ENCODE data around the gene EXOC6.
A peak's percentile ranks its signal among the peaks of the same experiment; 100 is the strongest.

EXOC6 gene

GRCh38 chr10:92848441-92849233 is at the start of gene EXOC6:
Gene EXOC6, plus strand, starts transcription at chr10:92848520. Its CDS starts 14 bp downstream, at chr10:92848534.
- peak; percentile 90 for DNase-seq

DNA sequence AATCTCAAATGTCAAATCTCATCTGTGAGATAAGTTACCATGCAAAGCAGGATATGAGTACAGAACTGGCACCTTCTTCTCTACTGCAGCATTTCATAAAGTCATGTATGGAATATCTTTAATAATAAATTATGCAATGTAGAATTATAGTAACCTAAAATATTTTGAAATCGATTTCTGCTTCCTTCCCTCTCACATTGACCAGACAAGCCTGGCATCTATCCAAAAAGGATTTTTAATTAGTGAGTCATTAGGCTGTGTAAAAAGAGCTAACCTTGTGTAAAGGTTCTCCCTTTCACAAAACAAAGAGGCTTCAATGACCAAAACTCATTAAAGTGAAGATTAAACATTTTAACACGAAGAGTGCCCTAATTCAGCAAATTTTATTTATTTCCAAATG is 48.8 kb upstream of the EXOC6 start:
- no peak for DNase-seq

GRCh38 chr10:92800134-92800733 is 48.1 kb upstream of the EXOC6 start:
- DNase-seq, result no peak

DNA sequence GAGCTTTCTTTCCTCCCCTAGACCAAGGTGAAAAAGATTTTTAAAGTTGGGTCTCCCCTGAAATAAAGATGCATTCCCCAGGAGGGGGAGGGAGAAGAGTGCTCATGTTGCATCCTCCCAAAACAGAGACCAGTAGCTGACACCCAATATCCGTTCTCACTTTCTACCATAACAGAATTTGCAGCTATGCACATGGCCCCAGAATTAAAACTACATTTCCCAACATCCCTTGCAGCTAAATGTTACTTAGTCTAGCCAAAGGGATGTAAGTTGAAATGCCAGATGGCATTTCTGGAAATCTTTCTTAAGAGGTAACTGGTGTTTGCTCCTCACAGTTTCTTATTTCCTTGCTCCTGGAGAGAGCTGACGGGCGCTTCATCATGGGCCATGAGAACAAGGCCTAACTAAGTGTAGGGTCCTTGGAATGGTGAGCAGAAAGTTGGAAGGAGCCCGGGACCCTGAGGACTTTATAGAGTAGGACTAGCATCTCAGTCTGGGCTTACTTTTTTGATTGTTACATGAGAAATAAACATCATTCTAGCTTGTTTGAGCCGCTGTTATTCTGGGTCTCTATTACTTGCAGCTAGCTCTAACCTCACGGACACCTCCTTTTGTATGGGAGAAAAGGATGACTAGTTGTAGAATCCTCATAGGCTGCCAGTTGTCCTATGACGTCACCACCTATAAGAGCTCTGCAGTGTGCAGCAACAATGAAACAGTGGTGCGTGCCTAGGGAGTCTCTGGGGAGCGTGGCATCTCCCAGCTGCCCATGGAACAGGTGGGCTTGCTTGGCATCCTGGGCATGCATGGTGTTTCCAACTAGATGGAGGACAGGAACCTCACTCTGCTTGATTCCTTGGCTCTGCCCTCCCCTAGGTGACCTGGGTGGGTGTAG is 46.1 kb upstream of the EXOC6 start:
- no peak for DNase-seq

DNA sequence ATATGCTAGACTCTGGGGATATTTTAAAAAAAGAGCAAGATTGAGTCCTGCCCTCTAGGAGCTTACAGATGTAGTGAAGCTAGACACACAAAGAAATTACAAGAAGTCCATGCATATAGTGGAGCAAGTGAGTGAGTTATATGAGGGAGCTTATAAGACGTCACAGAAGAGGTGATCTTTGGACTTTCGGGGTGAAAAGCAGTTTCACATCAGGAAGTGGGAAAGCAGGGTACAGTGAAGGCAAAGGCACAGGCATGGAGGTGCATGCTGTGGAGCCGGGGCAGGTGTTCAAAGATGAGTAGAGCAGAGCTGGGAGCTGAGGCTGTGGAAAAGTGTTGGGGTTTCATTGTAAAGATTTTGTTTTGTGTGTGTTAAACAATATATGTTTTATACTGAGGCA is 38.5 kb upstream of the EXOC6 start:
- DNase-seq, result no peak

DNA sequence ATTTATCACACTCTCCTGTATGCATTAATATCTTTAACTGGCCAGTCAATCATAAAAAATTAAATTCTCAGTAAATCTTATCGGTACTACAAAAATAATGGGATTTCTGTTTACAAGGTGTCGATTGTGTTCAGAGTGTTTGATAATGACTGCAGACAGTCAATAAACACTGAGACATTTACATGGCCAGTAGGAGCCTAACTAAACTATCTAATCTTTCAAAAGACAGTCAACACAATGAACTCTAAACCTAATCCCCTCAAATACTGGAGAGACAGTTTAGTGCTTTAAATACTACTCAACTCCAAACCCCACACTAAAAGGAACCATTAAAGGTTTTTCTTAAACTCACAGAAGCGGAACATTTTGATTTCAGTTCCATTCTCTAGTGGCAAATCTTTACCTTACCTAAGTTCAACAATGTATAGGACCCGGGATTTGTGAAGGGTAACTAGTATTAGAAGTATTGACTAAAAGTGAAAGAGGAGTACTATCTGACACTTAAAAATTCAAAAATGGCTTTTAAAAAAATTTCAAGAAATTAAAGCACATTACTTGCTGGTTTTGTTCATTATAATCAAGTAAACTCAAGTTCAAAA is 37.3 kb upstream of the EXOC6 start:
- no peak for DNase-seq

DNA sequence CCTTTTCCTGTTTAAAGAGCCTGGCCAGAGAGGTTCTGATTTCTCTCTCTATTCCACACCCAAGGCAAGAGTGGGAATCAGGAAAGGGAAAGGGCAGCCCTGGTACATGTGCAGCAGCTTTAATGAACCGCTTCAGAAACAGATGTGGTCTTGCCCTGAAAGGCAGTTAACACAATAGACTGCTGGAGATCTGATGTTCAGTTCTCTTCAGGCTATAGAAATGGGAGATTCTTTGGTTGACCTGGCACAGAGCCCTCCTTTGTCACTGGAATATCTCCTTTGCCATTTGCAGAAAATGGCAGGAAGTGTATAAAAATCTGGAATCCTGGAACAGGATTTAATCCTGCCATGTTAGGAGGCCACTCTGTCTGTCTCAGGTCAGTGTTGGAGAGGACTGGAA is 36.3 kb upstream of the EXOC6 start:
- no peak for DNase-seq

DNA sequence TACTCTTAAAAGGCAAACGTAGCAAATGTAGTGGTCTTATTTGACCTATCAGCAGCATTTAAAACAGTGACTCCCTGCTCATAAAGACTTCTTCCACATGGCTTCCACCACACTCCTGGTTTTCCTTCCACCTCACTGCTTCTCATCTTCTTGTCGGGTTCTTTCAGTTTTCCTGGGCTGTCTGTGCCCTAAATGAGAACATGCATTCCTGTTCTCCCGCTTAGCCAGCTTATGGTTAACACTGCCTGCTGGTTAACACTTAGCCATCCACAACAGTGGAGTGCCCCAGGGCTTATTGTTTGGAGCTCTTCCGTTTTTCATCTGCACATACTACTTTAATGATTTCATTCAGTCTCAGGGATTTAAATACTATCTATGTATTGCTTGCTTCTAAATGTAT is 34.3 kb upstream of the EXOC6 start:
- no peak for DNase-seq

DNA sequence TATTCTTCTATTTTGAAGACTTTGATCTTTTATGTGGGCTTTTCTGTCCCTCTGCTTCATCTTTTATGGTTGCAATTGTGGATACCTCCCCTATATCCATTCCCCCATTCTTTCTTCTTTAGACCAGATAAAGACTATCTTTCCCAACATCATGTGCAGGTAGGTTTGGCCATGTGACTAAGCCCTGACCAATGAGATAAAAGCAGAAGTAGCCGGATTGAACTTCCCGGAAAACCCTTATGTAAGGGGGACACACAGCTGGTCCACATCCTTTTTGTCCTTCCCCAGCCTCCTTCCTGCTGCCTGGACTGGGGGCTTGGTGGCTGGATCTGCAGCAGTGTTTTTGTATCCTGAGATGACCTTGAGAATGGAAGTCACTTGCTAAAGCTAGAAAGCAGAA is 33.5 kb upstream of the EXOC6 start:
- no peak for DNase-seq

GRCh38 chr10:92816091-92816531 is 32.2 kb upstream of the EXOC6 start:
- DNase-seq, result no peak

DNA sequence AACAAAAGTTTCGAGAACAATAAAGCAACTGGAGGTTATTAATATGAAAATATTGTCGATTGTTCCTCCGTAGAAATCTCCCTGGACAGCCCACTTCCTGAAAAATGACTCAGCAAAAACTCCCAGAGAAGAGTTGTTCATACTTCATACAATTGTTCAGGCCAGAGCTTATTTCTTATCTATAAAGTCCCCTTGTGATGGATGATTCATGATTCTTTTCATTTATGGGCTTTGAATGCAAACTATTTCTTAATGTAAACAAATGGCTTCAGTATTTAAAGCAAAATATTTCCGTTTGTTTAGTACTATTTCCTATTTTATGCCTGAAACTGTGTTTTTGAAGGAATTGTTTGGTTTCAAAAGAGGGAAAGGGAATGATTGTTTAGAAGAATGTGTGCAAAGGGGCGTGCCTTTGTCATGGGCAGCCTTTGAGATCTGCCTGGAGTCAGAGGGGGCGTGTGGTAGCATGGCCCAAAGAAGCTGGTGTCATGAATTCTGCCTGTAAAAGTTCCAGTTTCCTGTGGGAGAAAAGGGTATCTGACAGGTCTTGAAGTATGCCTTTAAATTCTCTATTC is 26.2 kb upstream of the EXOC6 start:
- peak; percentile 94 for DNase-seq

DNA sequence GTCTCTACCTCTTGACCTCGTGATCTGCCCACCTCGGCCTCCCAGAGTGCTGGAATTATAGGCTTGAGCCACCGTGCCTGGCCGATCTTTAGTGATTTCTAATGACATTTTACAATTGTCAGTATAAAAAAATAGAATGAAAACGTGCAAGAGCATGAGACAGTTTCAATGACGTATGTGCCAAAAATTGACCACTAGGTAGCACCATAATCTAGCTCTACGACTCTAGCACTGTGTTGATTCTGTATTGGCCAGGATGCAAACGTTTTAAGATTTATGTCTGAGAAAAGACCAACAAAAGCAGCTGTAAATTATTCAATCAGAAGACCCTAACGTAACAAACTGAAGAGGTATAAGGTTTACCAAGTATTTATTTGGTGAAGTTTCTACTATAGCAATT is 25.4 kb upstream of the EXOC6 start:
- DNase-seq, result peak; percentile 71

DNA sequence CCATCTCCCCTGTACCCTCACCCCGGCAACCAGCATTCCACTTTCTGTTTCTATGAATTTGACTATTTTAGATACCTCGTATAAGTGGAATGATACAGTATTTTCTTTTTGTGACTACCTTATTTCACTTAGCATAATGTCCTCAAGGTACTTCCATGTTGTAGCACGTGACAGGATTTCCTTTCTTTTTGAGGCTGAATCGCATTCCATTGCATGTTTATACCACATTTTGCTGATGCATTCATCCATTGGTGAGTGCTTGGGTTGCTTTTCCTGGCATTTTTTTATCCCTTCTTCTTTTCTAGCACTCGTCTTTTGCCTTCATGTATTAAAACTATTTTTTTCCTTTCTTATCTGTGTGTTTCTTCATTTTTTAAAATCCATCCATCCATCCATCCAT is 22.3 kb upstream of the EXOC6 start:
- no peak for DNase-seq

DNA sequence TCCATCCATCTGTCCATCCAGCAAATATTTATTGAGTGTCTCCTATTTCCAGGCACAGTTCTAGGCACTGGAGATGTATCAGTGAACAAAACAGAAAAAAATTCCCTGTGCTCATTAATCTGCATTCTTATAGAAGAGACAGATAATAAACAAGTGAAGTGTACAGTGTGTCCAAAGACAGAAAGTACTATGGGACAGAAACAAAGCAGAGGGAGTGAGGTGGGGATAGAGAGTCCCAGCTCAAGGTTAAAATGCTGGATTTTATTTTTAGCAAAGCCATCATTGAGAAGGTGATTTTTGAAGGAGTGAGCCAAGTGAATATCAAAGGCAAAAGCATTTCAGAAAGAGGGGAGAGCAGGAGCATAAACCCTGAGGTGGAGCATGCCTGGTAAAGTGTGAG is 21.8 kb upstream of the EXOC6 start:
- DNase-seq, result no peak

DNA sequence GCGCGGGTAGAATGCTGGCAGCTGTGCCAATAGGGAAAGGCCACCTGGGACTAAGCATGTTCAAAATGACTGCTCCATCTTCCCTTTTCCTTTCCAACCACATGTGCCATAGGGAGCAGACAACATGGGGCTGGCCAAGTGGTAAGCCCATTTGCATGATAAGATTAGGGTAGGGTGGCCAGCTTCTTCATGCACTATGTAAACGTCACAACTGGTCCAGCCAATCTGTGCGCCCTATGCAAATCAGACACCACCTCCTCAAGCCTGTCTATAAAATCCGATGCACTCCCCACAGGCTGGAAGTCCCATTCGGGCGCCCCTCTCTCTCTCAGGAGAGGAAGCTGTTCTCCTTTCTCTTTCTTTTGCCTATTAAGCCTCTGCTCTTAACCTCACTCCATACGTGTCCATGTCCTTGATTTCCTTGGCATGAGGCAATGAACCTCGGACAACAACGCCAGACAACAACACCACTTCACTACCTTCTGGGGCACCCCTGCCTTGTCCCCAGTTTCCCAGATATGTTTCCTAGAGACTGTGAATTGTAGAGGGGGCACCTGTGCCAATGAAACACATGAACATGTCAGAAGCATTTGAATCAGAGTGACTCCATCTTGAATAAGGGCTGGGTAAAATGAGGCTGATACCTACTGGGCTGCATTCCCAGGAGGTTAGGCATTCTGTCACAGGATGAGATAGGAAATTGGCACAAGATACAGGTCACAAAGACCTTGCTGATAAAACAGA is 19.1 kb upstream of the EXOC6 start:
- peak; percentile 99 for DNase-seq

GRCh38 chr10:92829786-92830377 is 18.4 kb upstream of the EXOC6 start:
- peak; percentile 97 for DNase-seq

- DNase-seq, result peak; percentile 87
Measured at GRCh38 chr10:92830478-92831389, 17.6 kb upstream of the EXOC6 start.

DNA sequence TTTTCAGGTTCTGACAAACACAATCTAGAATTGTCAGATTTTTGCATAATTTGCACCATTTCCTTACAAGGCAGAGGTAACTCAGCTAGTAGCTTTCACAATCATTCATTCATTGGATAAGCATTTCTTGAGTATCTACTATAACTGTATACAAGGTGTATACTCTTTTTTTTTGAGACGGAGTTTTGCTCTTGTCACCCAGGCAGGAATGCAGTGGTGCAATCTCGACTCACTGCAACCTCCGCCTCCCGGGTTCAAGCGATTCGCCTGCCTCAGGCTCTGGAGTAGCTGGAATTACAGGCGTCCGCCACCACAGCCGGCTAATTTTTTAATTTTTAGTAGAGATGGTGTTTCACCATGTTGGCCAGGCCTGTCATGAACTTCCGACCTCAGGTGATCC is 16.2 kb upstream of the EXOC6 start:
- no peak for DNase-seq

DNA sequence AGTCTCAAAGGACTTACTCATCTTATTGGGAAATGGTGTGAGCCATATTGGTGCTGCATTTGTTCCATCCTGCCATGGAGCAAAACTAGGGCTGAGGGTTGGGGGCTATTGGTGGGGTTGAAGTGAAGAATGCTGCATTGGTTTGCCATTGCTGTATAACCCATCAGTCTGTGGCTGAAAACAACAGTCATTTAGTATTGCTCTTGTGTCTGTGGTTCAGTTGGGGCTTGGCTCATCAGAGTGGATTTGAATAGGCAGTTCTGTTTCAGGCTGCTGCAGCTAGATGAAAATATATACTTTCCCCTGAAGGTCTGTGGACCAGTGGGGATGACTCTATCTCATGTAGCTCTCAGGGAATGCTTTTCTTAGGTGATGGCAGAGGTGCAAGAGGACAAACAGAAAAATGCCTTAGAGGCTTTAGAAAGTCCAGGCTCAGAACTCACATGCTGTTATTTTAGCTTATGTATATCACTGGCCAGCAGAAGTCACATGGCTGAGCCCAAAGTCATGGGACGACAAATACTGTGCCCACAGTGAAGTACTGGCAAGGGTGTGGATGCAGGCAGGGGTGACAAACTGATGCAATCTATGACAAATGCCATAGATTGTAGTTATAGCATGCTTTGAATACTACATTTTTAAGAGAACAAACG is 15.2 kb upstream of the EXOC6 start:
- peak; percentile 74 for DNase-seq

- no peak for DNase-seq
Measured at GRCh38 chr10:92834331-92834730, 14.0 kb upstream of the EXOC6 start.

Data from OCI-M1 (cell line).